Ovary (tissue), 3 donors: Measurements from ENCODE around the gene AATK.

Experiments used
- EP300 ChIP-seq: sonication (generic); formaldehyde crosslinking; IDR thresholded peaks from one replicate; pipeline ENCODE4 v1.6.1; 2017; ENCODE audit warnings: antibody characterized with exemption
- POLR2A ChIP-seq: fragments of 450-650 bp; IDR thresholded peaks from one replicate; pipeline ENCODE4 v1.6.1; 2017; ENCODE audit warnings: antibody characterized with exemption, mild to moderate bottlenecking, moderate library complexity
- TF ChIP-seq, protein P1 (sequence below), 3 donors: fragments of 450-650 bp in 2 of 3; fragments of 200-600 bp in 1 of 3; IDR thresholded peaks; one replicate each; pipeline versions ENCODE4 v1.5.1 to v1.8.0; 2016 to 2022; ENCODE audit warnings: antibody characterized with exemption in 3 of 3, mild to moderate bottlenecking in 1 of 3
- donor health status: DM: no; HTN: no; CAD: no.

DNA sequence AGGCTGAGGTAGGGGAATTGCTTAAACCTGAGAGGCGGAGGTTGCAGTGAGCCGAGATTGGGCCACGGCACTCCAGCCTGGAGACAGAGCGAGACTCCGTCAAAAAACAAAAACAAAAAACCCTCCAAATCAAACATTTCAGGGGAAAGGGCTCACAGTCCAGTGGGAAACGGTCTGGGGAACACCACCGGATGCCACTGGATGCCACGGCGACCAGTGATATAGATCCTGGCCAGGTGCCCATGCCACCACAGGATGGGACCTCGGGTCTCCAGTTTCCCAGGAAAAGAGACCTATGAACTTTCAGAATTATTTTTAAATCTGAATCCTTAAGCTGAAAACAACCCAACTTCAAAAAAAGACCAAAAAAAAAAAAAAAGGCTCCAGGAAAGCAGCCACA is 44.4 kb upstream of the AATK start:
- TF ChIP-seq, protein P1, sequence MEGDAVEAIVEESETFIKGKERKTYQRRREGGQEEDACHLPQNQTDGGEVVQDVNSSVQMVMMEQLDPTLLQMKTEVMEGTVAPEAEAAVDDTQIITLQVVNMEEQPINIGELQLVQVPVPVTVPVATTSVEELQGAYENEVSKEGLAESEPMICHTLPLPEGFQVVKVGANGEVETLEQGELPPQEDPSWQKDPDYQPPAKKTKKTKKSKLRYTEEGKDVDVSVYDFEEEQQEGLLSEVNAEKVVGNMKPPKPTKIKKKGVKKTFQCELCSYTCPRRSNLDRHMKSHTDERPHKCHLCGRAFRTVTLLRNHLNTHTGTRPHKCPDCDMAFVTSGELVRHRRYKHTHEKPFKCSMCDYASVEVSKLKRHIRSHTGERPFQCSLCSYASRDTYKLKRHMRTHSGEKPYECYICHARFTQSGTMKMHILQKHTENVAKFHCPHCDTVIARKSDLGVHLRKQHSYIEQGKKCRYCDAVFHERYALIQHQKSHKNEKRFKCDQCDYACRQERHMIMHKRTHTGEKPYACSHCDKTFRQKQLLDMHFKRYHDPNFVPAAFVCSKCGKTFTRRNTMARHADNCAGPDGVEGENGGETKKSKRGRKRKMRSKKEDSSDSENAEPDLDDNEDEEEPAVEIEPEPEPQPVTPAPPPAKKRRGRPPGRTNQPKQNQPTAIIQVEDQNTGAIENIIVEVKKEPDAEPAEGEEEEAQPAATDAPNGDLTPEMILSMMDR (IDR thresholded peaks at IDR 0.05), result no peak
- TF ChIP-seq POLR2A (no peak), EP300 (no peak)
